Hepatocyte (in vitro differentiated cells): ENCODE results near the gene ADGRB2.

Experiments used
- CTCF ChIP-seq: fragments of 200-600 bp; sonication (generic); IDR thresholded peaks from 2 replicates; pipeline ENCODE4 v1.5.1; 2016; ENCODE audit warnings: antibody characterized with exemption, mild to moderate bottlenecking; ENCODE audit not compliant: poor library complexity
- EZH2 ChIP-seq: fragments of 200-600 bp; sonication (generic); IDR thresholded peaks from 2 replicates; pipeline ENCODE4 v1.6.1; 2016; ENCODE audit warnings: antibody characterized with exemption, mild to moderate bottlenecking, borderline replicate concordance
- EZH2phosphoT487 ChIP-seq: fragments of 200-600 bp; sonication (generic); IDR thresholded peaks from one replicate; pipeline ENCODE4 v1.6.1; 2018; ENCODE audit warnings: antibody characterized with exemption, mild to moderate bottlenecking, low read depth, moderate library complexity; ENCODE audit not compliant: unreplicated experiment, severe bottlenecking

- TF ChIP-seq CTCF = no peak
- TF ChIP-seq EZH2 = no peak
- no peak for TF ChIP-seq EZH2phosphoT487
These were observed 59.7 kb downstream of the ADGRB2 start for GRCh38 chr1:31704271-31705079.
